ENCODE data around the gene BEGAIN.

Gene BEGAIN

DNA sequence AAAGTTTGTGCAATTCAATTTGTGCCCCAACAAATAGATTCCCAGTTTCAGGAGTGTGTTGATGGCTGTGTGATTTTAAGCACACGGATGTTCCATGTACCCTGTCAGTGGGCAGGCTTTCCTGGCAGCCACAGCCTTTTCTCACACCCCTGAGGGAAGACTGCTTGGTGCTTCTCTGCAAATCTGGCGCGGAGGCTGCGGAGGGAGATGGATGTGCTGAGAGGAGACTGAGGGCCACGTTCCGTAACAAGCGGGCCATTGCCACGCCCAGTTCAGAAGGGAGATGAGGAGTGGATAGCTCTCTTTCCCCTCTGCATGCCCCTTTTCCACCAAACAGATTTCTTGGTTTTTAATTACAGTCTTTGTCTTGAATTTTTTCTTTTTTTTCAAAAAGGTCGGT is 89.1 kb downstream of the BEGAIN start:
- no peak overlapping the region for H3K4me3 ChIP-seq (replicated peaks; ENCODE audit: low read depth, low read length)
- TF ChIP-seq, protein P1, sequence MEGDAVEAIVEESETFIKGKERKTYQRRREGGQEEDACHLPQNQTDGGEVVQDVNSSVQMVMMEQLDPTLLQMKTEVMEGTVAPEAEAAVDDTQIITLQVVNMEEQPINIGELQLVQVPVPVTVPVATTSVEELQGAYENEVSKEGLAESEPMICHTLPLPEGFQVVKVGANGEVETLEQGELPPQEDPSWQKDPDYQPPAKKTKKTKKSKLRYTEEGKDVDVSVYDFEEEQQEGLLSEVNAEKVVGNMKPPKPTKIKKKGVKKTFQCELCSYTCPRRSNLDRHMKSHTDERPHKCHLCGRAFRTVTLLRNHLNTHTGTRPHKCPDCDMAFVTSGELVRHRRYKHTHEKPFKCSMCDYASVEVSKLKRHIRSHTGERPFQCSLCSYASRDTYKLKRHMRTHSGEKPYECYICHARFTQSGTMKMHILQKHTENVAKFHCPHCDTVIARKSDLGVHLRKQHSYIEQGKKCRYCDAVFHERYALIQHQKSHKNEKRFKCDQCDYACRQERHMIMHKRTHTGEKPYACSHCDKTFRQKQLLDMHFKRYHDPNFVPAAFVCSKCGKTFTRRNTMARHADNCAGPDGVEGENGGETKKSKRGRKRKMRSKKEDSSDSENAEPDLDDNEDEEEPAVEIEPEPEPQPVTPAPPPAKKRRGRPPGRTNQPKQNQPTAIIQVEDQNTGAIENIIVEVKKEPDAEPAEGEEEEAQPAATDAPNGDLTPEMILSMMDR (IDR thresholded peaks at IDR 0.05; ENCODE audit: low read depth, low read length, missing control alignments), result no peak
- DNase-seq (ENCODE audit: extremely low read depth, low read depth), result no peak

DNA sequence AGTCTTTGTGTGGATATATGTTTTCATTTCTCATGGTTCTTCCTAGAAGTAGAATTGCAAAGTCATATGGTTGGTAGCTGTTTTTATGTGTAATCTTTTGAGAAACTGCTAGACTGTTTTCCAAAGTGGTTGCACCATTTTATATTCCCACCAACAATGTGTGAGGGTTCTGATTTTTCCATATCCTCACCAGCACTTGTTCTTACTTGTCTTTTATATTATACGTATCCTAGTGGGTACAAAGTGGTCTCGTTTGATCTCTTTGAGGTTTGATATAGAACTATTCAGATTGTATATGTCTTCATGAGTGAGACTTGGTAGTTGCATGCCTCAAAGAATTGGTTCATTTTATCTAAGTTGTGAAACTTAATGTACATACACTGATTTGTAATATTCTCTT is 91.3 kb downstream of the BEGAIN start:
- TF ChIP-seq, protein P1 (IDR thresholded peaks at IDR 0.05; ENCODE audit: low read depth, low read length, missing control alignments), result no peak
- DNase-seq (ENCODE audit: extremely low read depth, low read depth), result no peak
- H3K4me3 ChIP-seq (replicated peaks; ENCODE audit: low read depth, low read length), result no peak overlapping the region

DNA sequence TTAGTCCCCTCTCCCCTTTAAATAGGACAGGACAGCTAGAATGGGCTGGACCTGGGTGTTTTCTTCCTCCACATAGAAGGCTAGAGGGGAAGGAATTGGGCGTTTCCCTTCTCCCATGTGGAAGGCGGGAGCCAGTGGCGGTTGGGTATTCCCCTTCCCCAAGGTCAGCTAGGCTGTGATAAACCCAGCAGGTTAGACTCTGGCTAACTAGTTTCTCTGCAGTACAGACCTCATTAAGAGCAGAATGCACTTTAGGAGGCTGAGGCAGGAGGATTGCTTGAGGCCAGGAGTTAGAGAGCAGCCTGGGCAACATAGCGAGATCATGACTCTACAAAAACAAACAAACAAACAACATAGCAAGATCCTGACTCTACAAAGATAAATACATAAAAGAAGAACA is 92.6 kb downstream of the BEGAIN start:
- TF ChIP-seq, protein P1 (IDR thresholded peaks at IDR 0.05; ENCODE audit: low read depth, low read length, missing control alignments), result no peak
- no peak overlapping the region for H3K4me3 ChIP-seq (replicated peaks; ENCODE audit: low read depth, low read length)
- DNase-seq (ENCODE audit: extremely low read depth, low read depth), result no peak

DNA sequence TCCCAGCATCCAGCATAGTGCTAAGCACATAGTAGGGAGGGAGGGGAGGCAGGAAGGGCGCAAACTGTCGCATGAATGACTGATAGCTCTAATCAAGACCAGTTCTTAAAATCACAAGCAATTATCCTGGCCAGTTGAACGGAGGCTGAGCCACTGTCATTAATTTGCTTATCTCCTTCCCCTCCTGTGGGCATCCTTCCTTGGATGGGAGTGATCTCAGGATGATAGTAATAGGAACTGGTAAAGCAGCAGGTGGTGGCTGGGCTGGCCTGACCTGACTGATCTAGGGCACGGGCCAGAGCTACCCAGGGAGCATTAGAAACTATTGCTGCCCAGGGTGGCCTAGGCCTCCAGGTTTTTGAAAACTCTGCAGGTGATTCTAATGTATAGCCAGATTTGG is 97.0 kb downstream of the BEGAIN start:
- DNase-seq (ENCODE audit: extremely low read depth, low read depth), result no peak
- TF ChIP-seq, protein P1 (IDR thresholded peaks at IDR 0.05; ENCODE audit: low read depth, low read length, missing control alignments), result no peak
- no peak overlapping the region for H3K4me3 ChIP-seq (replicated peaks; ENCODE audit: low read depth, low read length)

GRCh38 chr14:100488057-100488456 is 99.2 kb downstream of the BEGAIN start:
- H3K4me3 ChIP-seq (replicated peaks; ENCODE audit: low read depth, low read length), result no peak overlapping the region
- TF ChIP-seq, protein P1 (IDR thresholded peaks at IDR 0.05; ENCODE audit: low read depth, low read length, missing control alignments), result no peak
- DNase-seq (ENCODE audit: extremely low read depth, low read depth), result no peak

DNA sequence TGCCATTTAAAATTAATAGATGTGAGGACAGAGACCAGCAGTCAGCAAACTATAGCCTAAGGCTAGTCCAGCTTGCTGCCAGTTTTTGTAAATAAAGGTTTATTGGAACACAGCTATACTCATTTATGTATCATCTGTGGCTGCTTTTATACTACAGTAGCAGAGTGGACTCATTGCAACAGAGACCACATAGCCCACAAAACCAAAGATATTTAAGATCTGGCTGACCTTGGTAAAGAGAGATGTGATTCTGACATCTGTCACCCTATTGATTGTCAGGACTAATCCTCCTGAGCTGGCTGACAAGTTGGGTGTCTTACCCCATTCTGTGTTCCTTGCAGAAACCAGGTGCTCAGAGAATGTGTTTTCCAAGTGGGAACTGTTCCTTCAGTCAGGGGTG is 99.9 kb downstream of the BEGAIN start:
- DNase-seq (ENCODE audit: extremely low read depth, low read depth), result no peak
- TF ChIP-seq, protein P1 (IDR thresholded peaks at IDR 0.05; ENCODE audit: low read depth, low read length, missing control alignments), result no peak
- no peak overlapping the region for H3K4me3 ChIP-seq (replicated peaks; ENCODE audit: low read depth, low read length)
